GM13977 (cell line): ENCODE data around the gene HM13.
"Not testable (repeated sequence)": the region's sequence is repeated elsewhere in the genome, so short reads cannot be mapped to it uniquely, and the experiment has no call there.

Experiments
- DNase-seq: peaks from one replicate; pipeline ENCODE4 v3.0.0; 2012; ENCODE audit warnings: low spot score
- CTCF ChIP-seq: IDR thresholded peaks from 2 replicates; pipeline ENCODE4 v1.5.1; 2012; ENCODE audit warnings: mild to moderate bottlenecking, control low read depth; ENCODE audit not compliant: insufficient read depth; ENCODE audit errors: extremely low read depth, missing control alignments
- in situ Hi-C: fragments of 300-500 bp; cut with MboI; formaldehyde crosslinking; loops from one replicate; pipeline ENCODE4 v1.12.0; 2022; ENCODE audit warnings: low sequenced_read_pairs, low pct_unique_long_range_greater_than_20kb, mixed read lengths, inconsistent platforms; ENCODE audit not compliant: unreplicated experiment

HM13 gene

GRCh38 chr20:31590717-31591225, 76.5 kb downstream of the HM13 start:
- no peak for DNase-seq
- in situ Hi-C loops, result no loop called here

GRCh38 chr20:31593221-31594001, 79.2 kb downstream of the HM13 start:
- TF ChIP-seq CTCF, result no peak
- in situ Hi-C loops, result no loop called here
- DNase-seq, result no peak

More at GRCh38 chr20:31590717-31591225, 76.5 kb downstream of the HM13 start:
- no peak for TF ChIP-seq CTCF

- DNase-seq, result no peak
- no peak for TF ChIP-seq CTCF
- in situ Hi-C loops, result no loop called here
Observed at GRCh38 chr20:31594002-31594557, 79.8 kb downstream of the HM13 start.

GRCh38 chr20:31594558-31595379, 80.5 kb downstream of the HM13 start:
- no peak for DNase-seq
- in situ Hi-C loops, result no loop called here
- no peak for TF ChIP-seq CTCF

GRCh38 chr20:31595380-31595653, 81.1 kb downstream of the HM13 start:
- in situ Hi-C loops, result no loop called here
- no peak for TF ChIP-seq CTCF
- DNase-seq, result no peak

- in situ Hi-C loops, result no loop called here
- no peak for TF ChIP-seq CTCF
- no peak for DNase-seq
Observed at GRCh38 chr20:31595654-31596411, 81.6 kb downstream of the HM13 start.

- in situ Hi-C loops, DNase-seq: not testable (repeated sequence)
Observed at GRCh38 chr20:31596412-31596715, 82.1 kb downstream of the HM13 start.
